Measurements from ENCODE around the gene SUCLG2.

SUCLG2 gene, protein sequence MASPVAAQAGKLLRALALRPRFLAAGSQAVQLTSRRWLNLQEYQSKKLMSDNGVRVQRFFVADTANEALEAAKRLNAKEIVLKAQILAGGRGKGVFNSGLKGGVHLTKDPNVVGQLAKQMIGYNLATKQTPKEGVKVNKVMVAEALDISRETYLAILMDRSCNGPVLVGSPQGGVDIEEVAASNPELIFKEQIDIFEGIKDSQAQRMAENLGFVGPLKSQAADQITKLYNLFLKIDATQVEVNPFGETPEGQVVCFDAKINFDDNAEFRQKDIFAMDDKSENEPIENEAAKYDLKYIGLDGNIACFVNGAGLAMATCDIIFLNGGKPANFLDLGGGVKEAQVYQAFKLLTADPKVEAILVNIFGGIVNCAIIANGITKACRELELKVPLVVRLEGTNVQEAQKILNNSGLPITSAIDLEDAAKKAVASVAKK

GRCh38 chr3:67654099-67654843 lies at the start of gene SUCLG2:
TSS of gene SUCLG2 (minus strand) at chr3:67654612. CDS start at chr3:67654586, 26 bp downstream.
- peak; percentile 49 to 66 for DNase-seq

- no peak for DNase-seq
Measured at GRCh38 chr3:67700596-67700995, 46.2 kb upstream of the SUCLG2 start.

DNA sequence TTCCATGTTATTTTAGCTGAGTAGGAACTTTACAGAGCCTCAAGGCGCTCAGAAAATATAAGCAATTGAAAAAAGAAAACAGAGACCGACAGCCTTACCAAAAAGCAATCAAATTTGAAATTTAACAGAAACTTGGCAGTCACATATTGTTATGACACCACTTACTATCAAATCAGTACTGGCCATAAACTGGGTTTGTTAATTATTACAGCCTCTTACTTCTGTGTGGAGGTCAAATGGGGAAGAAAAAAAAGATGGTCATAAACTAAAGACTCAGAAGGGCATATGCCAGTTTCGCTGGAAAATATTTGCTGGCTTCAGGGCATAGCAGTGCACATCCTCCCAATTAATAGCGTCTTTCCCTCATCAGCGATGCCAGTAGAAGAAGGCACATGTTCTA lies 45.5 kb upstream of the SUCLG2 start:
- DNase-seq: no peak

GRCh38 chr3:67692621-67693020 lies 38.2 kb upstream of the SUCLG2 start:
- no peak for DNase-seq

DNA sequence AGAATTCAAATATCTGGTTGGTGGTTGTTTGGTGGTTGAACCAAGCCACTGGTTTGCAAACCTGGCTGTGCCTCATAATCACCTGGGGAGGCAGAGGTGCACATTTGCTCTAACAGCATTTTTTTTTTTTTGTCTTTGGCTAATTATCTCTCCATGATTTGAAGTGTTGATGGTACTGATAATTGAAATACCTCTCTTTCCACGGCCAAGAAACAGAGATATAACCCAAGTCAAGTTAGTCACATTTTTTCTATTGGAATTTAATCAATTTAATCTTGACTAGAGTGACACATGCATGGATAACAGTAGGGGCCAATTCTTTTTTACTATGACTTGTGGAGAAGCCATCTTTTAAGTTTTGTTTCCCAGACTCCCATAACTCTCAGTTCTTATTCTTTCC lies 37.5 kb upstream of the SUCLG2 start:
- DNase-seq: no peak

DNA sequence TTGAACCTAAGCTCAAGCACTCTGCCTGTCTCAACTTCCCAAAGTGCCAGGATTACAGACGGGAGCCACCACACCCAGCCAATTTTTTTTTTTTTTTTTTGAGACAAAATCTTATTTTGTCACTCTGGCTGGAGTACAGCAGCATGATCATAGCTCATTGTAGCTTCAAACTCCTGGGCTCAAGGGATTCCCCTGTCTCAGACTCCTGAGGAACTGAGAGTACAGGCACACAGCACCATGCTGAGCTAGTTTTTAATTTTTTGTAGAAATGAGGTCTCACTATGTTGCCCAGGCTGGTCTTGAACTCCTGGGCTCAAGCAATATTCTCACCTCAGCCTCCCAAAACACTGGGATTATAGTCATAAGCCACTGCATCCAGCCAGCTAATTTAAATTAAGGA lies 36.8 kb upstream of the SUCLG2 start:
- no peak for DNase-seq

GRCh38 chr3:67689806-67690205 lies 35.4 kb upstream of the SUCLG2 start:
- DNase-seq: no peak

DNA sequence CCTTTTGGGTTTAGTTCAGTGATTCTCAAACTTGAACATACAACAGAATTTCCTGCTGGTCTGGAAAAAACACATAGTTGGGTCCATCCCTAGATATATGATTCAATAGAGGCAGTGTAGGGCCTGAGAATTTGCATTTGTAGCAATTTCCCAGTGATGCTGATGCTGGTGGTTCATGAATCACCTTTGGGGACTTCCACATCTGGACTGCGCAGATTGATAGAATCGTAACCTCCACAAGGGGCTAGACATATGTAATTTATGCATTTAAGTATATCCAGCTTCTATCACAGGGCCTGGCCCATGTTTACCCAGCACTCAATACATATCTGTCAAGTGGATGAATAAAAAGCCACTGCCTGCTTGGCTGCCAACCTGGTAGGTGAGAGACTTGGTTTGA lies 33.8 kb upstream of the SUCLG2 start:
- DNase-seq: no peak

- no peak for DNase-seq
Measured at GRCh38 chr3:67686069-67686468, 31.7 kb upstream of the SUCLG2 start.

- DNase-seq: no peak
Measured at GRCh38 chr3:67685499-67685898, 31.1 kb upstream of the SUCLG2 start.

GRCh38 chr3:67684211-67684610 lies 29.8 kb upstream of the SUCLG2 start:
- no peak for DNase-seq

DNA sequence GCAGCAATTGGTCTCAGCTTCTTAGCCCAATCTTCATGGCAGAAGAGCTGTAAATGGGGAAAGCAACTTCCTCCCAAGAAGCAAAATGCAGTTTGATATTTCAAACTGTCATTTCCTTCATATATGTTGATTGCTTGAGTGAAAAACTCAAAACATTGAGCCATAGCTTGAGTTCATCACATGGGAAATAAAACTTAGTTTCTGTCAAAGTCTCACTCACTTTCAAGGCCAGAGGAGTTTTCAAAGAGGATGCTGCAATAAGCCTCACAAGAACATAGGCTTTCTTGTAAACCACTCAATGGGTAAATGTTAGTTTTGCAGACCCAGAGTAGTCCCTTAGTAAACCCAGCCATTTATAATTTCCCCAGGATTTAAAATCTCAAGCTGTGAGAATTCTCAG lies 29.1 kb upstream of the SUCLG2 start:
- no peak for DNase-seq

- no peak for DNase-seq
Measured at GRCh38 chr3:67678665-67679064, 24.3 kb upstream of the SUCLG2 start.

GRCh38 chr3:67674055-67674454 lies 19.6 kb upstream of the SUCLG2 start:
- no peak for DNase-seq

DNA sequence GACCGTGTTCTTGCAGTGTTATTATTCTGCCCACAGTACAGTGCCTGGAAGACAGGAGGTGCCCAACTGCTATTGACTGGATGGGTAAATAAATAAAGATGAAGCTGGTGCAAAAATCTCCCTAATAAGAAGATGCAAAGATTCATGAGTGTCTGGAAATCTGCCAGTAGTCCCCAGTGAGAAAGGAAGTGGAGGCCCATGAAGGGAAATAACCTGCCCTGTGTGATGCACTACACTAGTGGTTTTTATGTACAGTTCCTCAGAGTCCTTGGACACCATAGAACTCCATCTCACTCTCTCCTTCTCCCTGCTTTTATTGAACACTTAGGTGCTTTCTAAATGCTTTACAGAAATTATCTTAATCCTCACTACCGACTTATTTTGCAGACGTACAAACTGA lies 8.3 kb upstream of the SUCLG2 start:
- no peak for DNase-seq

DNA sequence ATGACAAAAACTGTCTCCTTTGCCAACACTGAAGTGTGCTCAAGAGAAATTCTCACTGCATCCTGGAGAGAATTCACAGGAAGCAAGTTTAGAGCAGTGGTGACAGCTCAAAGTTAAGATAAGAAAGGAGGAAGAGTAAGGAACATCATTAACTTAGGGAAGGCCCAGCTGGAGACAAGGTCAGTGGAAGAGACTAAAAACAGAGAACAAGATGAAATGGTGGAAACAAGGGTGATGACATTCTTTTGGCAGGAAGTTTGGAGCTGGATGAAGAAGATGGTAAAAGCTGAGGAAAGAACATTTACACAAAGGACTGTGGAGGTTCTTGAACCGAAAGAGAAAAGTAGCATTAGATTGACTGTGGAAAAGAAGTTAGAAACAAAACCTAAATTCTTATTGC lies 6.7 kb upstream of the SUCLG2 start:
- no peak for DNase-seq

DNA sequence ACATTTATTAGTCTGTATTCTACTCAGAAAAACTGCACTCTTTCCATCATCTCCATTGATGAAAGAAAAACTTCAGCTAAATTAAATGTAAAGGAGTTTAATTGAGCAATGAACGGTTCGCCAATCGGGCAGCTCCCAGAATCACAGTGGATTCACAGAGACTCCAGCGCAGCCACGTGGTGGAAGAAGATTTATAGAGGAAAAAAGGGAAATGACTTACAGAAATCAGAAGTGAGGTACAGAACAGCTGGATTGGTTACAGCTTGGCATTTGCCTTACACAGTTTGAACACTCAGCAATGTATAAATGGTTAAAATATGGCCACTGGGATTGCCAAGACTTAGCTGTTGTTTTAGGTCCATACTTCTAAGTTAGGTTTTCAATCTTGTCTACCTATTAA lies 2.8 kb upstream of the SUCLG2 start:
- DNase-seq: no peak

DNA sequence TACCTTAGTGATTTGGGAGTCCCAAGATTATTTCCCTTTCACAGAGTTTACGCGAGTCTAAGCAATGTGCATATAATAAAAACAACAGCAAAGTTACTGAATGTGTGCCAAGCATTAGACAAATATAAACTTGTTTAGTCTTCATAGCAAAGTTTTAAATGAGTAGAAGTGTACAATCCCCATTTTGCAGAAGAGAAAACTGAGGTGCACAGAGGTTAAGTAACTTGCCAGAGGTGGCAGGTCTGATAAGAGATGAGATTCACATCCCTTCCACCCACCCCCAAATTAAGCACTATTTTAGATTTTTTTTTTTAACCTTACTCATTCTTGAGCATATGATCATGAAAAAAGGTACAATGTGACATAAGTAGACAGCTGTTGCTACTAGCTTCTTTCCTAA lies 2.2 kb upstream of the SUCLG2 start:
- DNase-seq: no peak

DNA sequence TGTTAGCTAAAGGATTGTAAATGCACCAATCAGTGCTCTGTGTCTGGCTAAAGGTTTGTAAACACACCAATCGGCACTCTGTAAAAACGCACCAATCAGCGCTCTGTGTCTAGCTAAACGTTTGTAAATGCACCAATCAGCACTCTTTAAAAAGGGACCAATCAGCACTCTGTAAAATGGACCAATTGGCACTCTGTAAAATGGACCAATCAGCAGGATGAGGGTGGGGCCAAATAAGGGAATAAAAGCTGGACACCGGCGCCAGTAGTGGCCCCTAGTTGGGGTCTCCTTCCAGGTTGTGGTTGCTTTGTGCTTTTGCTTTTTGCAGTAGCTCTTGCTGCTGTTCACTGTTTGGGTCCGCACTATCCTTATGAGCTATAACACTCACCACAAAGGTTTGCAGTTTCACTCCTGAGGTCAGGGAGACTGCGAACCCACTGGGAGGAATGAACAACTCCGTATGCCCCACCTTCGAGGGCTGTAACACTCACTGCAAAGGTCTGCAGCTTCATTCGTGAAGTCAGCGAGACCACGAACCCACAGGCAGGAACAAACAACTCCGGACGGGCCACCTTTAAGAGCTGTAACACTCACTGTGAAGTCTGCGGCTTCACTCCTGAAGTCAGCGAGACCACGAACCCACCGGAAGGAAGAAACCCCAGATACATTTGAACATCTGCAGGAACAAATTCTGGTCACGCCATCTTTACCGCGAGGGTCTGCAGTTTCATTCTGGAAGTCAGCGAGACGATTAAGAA lies 1.1 kb upstream of the SUCLG2 start:
- DNase-seq: no peak

- DNase-seq: no peak
Measured at GRCh38 chr3:67654844-67655177, 399 bp upstream of the SUCLG2 start.

DNA sequence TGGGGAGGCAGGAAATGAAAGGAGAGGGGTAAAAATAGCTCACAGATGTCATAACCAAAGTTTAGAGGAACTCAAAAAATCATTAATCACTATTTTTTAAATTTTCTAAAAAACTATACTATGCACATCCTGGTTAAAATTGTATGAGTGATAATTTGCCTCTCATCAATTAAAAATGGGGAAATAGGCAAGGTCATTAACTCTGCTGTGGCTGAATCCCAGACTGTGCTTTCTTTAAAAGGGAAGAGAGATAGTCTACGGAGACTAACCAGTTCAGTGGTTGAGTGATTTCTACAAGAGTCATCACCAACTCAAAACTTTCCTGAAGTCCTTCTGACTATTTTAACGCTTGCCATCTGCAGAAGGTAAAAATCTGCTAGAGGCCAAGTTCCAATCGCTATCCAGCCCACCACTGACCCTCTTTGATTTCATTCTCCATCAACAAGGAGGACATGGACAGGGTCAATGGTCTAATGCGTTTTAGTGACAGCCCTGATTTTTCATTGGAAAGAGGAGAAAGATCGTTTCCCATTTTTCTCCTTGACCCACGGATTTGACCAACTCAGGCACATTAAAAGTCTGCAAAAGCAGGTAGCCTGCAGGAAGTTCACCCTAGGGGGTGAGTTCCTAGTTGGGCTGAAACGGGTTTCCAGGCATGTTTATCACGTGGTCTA lies 850 bp downstream of the SUCLG2 start:
- peak in 1 of 2 experiments; percentile 1 for DNase-seq

DNA sequence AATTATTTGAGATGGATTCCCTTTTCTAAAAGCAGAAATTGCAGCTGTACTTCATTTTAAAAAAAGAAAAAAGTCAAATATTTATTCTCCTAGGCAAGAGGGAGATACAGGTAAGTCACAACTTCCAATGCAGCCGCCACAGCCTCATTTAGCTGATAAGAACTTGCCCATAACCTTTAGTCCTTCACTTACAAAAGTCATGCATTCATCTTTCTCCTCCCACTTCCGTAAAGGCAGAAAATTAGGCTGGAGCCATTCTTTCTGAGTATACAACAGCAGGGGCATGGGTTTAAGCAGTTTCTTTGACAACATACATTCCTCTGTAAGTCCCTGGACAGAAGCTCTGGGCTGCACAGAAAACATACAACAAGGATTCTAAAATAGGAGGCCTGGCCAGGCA lies 4.3 kb downstream of the SUCLG2 start:
- no peak for DNase-seq

- DNase-seq: no peak
Measured at GRCh38 chr3:67649681-67650080, 4.7 kb downstream of the SUCLG2 start.
